Measurements from ENCODE around the gene HNRNPL.

The HNRNPL gene

DNA sequence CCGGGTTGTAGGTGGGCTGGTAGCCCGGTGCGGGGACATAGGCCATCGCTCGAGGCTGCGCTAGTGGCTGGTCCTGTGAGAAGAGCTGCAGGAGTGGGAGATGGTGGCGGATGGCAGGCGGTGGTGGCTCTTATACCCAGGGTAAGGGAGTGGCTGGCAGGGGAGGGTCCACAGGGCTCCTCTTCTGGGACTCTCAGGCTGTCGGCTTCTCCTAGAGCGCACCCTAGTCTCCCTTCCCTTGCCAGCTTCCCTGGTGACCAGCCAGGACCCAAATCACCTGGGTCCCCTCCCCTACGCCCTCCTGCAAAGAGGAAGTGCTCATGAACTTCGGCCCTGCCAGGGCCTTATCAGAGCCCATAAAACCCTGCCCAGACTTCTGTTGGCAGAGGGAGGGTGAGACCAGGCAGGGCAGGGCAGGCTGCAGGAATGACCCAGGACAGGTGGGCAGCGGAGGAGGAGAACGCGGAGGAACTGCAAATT is 36.9 kb downstream of the HNRNPL start, which contains the start of gene LGALS4:
Gene LGALS4, minus strand, starts transcription at position 105 of the 480 bp plus-strand sequence. Its CDS starts 59 bp downstream, at position 46.
- no peaks in the 10 kb centered on the region for H3K4me1 ChIP-seq (ENCODE audit: control insufficient read depth in 2 of 2, insufficient read depth in 1 of 2, low read depth in 1 of 2, low read length in 2 of 2)
- peak within 1 kb of the TSS; percentile 38 for H3K14ac ChIP-seq (ENCODE audit: low read length)
- H2AK5ac ChIP-seq (ENCODE audit: low read depth, low read length), result peak within 1 kb of the TSS; percentile 46
- no peak within 1 kb of the TSS for H4K8ac ChIP-seq (ENCODE audit: low read depth, low read length)
- no peak within 1 kb of the TSS for H2BK120ac ChIP-seq (ENCODE audit: low read depth, low read length)
- no peak within 1 kb of the TSS for H2BK12ac ChIP-seq (ENCODE audit: low read length)
- H2BK5ac ChIP-seq (ENCODE audit: low read length), result no peak within 1 kb of the TSS
- peak within 1 kb of the TSS; percentile 94 for H2BK15ac ChIP-seq (ENCODE audit: low read length)
- H3K36me3 ChIP-seq (replicated peaks in 1 of 2; ENCODE audit: control insufficient read depth in 2 of 2, insufficient read depth in 2 of 2, low read length in 2 of 2), result peaks cover 19 to 24% of the 10 kb centered on the region in 2 donors
- no peak for DNase-seq (ENCODE audit: low spot score)
- H3K4ac ChIP-seq (ENCODE audit: low read length), result no peak within 1 kb of the TSS
- peak within 1 kb of the TSS; percentile 12 for H3K9ac ChIP-seq (ENCODE audit: low read depth, low read length, poor library complexity)
- H3K9me3 ChIP-seq (replicated peaks in 1 of 2; ENCODE audit: control insufficient read depth in 2 of 2, insufficient read depth in 1 of 2, low read depth in 1 of 2, low read length in 2 of 2), result peaks cover 0 to 1% of the 10 kb centered on the region in 2 donors
- WGBS, 2 donors (ENCODE audit: extremely low coverage in 2 of 2, insufficient read length in 2 of 2, insufficient replicate concordance in 1 of 2), result no CpG with 5 or more reads among the region's 15 CpGs
- no peak within 1 kb of the TSS for H3K27ac ChIP-seq (replicated peaks; ENCODE audit: low read length)
- H3K79me1 ChIP-seq (ENCODE audit: low read depth, low read length), result no peaks in the 10 kb centered on the region
- H3K4me3 ChIP-seq (ENCODE audit: low read length in 2 of 2), result no peak within 1 kb of the TSS
- H3K4me2 ChIP-seq (ENCODE audit: insufficient read depth, low read length, poor library complexity, severe bottlenecking), result no peak within 1 kb of the TSS
- H3K27me3 ChIP-seq (ENCODE audit: control insufficient read depth in 3 of 3, insufficient read depth in 3 of 3, low read depth in 1 of 3, low read length in 3 of 3), result no peaks in the 10 kb centered on the region
- no peak within 1 kb of the TSS for H3K23ac ChIP-seq (ENCODE audit: low read depth, low read length, poor library complexity)
- H3K18ac ChIP-seq (ENCODE audit: low read length), result peak within 1 kb of the TSS; percentile 76
- H2AFZ ChIP-seq (ENCODE audit: low read length), result no peak within 1 kb of the TSS
- no peak within 1 kb of the TSS for H4K91ac ChIP-seq (ENCODE audit: low read depth, low read length, poor library complexity)

- Histone ChIP-seq H3K9ac (ENCODE audit: low read depth, low read length, poor library complexity) (no peak overlapping the region), H4K91ac (ENCODE audit: low read depth, low read length, poor library complexity) (no peak overlapping the region), H2BK120ac (ENCODE audit: low read depth, low read length) (no peak overlapping the region), H3K23ac (ENCODE audit: low read depth, low read length, poor library complexity) (no peak overlapping the region), H2AFZ (ENCODE audit: low read length) (no peak overlapping the region), H3K18ac (ENCODE audit: low read length) (peak overlapping the region; percentile 76), H3K14ac (ENCODE audit: low read length) (no peak overlapping the region), H4K8ac (ENCODE audit: low read depth, low read length) (no peak overlapping the region), H3K79me1 (ENCODE audit: low read depth, low read length) (no peaks in the 10 kb centered on the region), H3K36me3 (replicated peaks in 1 of 2; ENCODE audit: control insufficient read depth in 2 of 2, insufficient read depth in 2 of 2, low read length in 2 of 2) (peaks cover 14 to 22% of the 10 kb centered on the region in 2 donors), H3K27me3 (ENCODE audit: control insufficient read depth in 3 of 3, insufficient read depth in 3 of 3, low read depth in 1 of 3, low read length in 3 of 3) (no peaks in the 10 kb centered on the region), H2BK12ac (ENCODE audit: low read length) (no peak overlapping the region), H2AK5ac (ENCODE audit: low read depth, low read length) (no peak overlapping the region), H3K9me3 (replicated peaks in 1 of 2; ENCODE audit: control insufficient read depth in 2 of 2, insufficient read depth in 1 of 2, low read depth in 1 of 2, low read length in 2 of 2) (peaks cover 0 to 1% of the 10 kb centered on the region in 2 donors), H3K4ac (ENCODE audit: low read length) (no peak overlapping the region), H3K4me3 (ENCODE audit: low read length in 2 of 2) (no peak overlapping the region), H2BK5ac (ENCODE audit: low read length) (no peak overlapping the region), H3K27ac (replicated peaks; ENCODE audit: low read length) (no peak overlapping the region), H3K4me2 (ENCODE audit: insufficient read depth, low read length, poor library complexity, severe bottlenecking) (no peak overlapping the region), H2BK15ac (ENCODE audit: low read length) (peak overlapping the region; percentile 94), H3K4me1 (ENCODE audit: control insufficient read depth in 2 of 2, insufficient read depth in 1 of 2, low read depth in 1 of 2, low read length in 2 of 2) (no peaks in the 10 kb centered on the region)
- DNase-seq (ENCODE audit: low spot score), result no peak
- no CpG with 5 or more reads among the region's 18 CpGs for WGBS, 2 donors (ENCODE audit: extremely low coverage in 2 of 2, insufficient read length in 2 of 2, insufficient replicate concordance in 1 of 2)
Measured at GRCh38 chr19:38812009-38812840, 37.6 kb downstream of the HNRNPL start.

DNA sequence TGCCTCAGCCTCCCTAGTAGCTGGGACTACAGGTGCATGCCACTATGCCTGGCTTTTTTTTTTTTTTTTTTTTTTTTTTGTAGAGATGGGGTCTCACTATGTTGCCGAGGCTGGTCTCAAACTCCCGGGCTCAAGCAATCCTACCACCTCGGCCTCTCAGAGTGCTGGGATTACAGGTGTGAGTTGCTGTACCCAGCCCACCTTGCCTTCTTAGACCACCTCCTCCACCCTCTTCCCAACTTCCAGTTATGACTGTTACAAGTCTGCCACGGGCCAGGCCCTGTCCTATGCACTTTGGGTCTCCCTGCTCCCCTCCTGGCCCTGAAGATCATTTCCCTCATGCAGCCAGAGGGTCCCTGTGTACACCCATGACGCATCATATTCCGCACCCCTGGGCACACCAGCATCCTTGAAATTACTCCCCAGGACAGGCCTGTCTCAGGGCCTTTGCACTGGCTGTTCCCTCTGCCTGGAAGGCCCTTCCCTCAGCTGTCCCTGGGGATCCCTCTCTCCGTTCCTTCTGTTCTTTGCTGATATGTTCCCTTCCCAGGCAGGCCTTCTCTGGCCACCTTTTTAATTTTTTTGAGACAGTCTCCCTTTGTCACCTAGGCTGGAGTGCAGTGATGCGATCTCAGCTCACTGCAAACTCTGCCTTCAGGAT is 40.1 kb downstream of the HNRNPL start:
- no peak overlapping the region for H4K8ac ChIP-seq (ENCODE audit: low read depth, low read length)
- H3K36me3 ChIP-seq (replicated peaks in 1 of 2; ENCODE audit: control insufficient read depth in 2 of 2, insufficient read depth in 2 of 2, low read length in 2 of 2), result no peaks in the 10 kb centered on the region
- WGBS, 2 donors (ENCODE audit: extremely low coverage in 2 of 2, insufficient read length in 2 of 2, insufficient replicate concordance in 1 of 2), result no CpG with 5 or more reads among the region's 8 CpGs

GRCh38 chr19:38808741-38809140 is 41.0 kb downstream of the HNRNPL start:
- Histone ChIP-seq H3K27ac (replicated peaks; ENCODE audit: low read length) (no peak overlapping the region), H3K79me1 (ENCODE audit: low read depth, low read length) (no peaks in the 10 kb centered on the region), H3K4me2 (ENCODE audit: insufficient read depth, low read length, poor library complexity, severe bottlenecking) (no peak overlapping the region), H2BK120ac (ENCODE audit: low read depth, low read length) (peak overlapping the region; percentile 17), H4K8ac (ENCODE audit: low read depth, low read length) (no peak overlapping the region), H3K23ac (ENCODE audit: low read depth, low read length, poor library complexity) (no peak overlapping the region), H2AK5ac (ENCODE audit: low read depth, low read length) (peak overlapping the region; percentile 53), H3K14ac (ENCODE audit: low read length) (no peak overlapping the region), H2AFZ (ENCODE audit: low read length) (no peak overlapping the region), H2BK15ac (ENCODE audit: low read length) (peak overlapping the region; percentile 83), H4K91ac (ENCODE audit: low read depth, low read length, poor library complexity) (no peak overlapping the region), H3K18ac (ENCODE audit: low read length) (peak overlapping the region; percentile 35), H3K9ac (ENCODE audit: low read depth, low read length, poor library complexity) (no peak overlapping the region), H3K27me3 (ENCODE audit: control insufficient read depth in 3 of 3, insufficient read depth in 3 of 3, low read depth in 1 of 3, low read length in 3 of 3) (no peaks in the 10 kb centered on the region), H3K4me1 (ENCODE audit: control insufficient read depth in 2 of 2, insufficient read depth in 1 of 2, low read depth in 1 of 2, low read length in 2 of 2) (no peaks in the 10 kb centered on the region), H2BK5ac (ENCODE audit: low read length) (no peak overlapping the region), H3K4ac (ENCODE audit: low read length) (no peak overlapping the region), H3K9me3 (replicated peaks in 1 of 2; ENCODE audit: control insufficient read depth in 2 of 2, insufficient read depth in 1 of 2, low read depth in 1 of 2, low read length in 2 of 2) (peaks cover 0 to 1% of the 10 kb centered on the region in 2 donors), H3K36me3 (replicated peaks in 1 of 2; ENCODE audit: control insufficient read depth in 2 of 2, insufficient read depth in 2 of 2, low read length in 2 of 2) (no peaks in the 10 kb centered on the region), H2BK12ac (ENCODE audit: low read length) (peak overlapping the region; percentile 73), H3K4me3 (ENCODE audit: low read length in 2 of 2) (no peak overlapping the region)
- DNase-seq (ENCODE audit: low spot score), result no peak
- no CpG with 5 or more reads among the region's 17 CpGs for WGBS, 2 donors (ENCODE audit: extremely low coverage in 2 of 2, insufficient read length in 2 of 2, insufficient replicate concordance in 1 of 2)

More for the DNA sequence above, 40.1 kb downstream of the HNRNPL start:
- Histone ChIP-seq H3K23ac (ENCODE audit: low read depth, low read length, poor library complexity) (no peak overlapping the region), H2BK5ac (ENCODE audit: low read length) (no peak overlapping the region), H3K27me3 (ENCODE audit: control insufficient read depth in 3 of 3, insufficient read depth in 3 of 3, low read depth in 1 of 3, low read length in 3 of 3) (no peaks in the 10 kb centered on the region), H3K4me3 (ENCODE audit: low read length in 2 of 2) (no peak overlapping the region), H3K4me2 (ENCODE audit: insufficient read depth, low read length, poor library complexity, severe bottlenecking) (no peak overlapping the region), H2AK5ac (ENCODE audit: low read depth, low read length) (no peak overlapping the region), H2BK15ac (ENCODE audit: low read length) (no peak overlapping the region), H2BK120ac (ENCODE audit: low read depth, low read length) (no peak overlapping the region), H3K4me1 (ENCODE audit: control insufficient read depth in 2 of 2, insufficient read depth in 1 of 2, low read depth in 1 of 2, low read length in 2 of 2) (no peaks in the 10 kb centered on the region), H4K91ac (ENCODE audit: low read depth, low read length, poor library complexity) (no peak overlapping the region), H3K18ac (ENCODE audit: low read length) (no peak overlapping the region), H3K79me1 (ENCODE audit: low read depth, low read length) (no peaks in the 10 kb centered on the region), H3K4ac (ENCODE audit: low read length) (no peak overlapping the region), H3K9ac (ENCODE audit: low read depth, low read length, poor library complexity) (no peak overlapping the region), H3K9me3 (replicated peaks in 1 of 2; ENCODE audit: control insufficient read depth in 2 of 2, insufficient read depth in 1 of 2, low read depth in 1 of 2, low read length in 2 of 2) (peaks cover 0 to 1% of the 10 kb centered on the region in 2 donors), H3K27ac (replicated peaks; ENCODE audit: low read length) (no peak overlapping the region), H2BK12ac (ENCODE audit: low read length) (no peak overlapping the region), H2AFZ (ENCODE audit: low read length) (no peak overlapping the region), H3K14ac (ENCODE audit: low read length) (no peak overlapping the region)
- no peak for DNase-seq (ENCODE audit: low spot score)

Measured in neuronal stem cell (in vitro differentiated cells).